DMS153 treated with DMSO at 0.1 percent for 48 hours (cell line): ENCODE data around the gene SRP14.

Experiments
- DNase-seq: peaks from one replicate; lab custom pipeline; 2025; ENCODE audit not compliant: unreplicated experiment; lab: John Stamatoyannopoulos, UW

The SRP14 gene

DNA sequence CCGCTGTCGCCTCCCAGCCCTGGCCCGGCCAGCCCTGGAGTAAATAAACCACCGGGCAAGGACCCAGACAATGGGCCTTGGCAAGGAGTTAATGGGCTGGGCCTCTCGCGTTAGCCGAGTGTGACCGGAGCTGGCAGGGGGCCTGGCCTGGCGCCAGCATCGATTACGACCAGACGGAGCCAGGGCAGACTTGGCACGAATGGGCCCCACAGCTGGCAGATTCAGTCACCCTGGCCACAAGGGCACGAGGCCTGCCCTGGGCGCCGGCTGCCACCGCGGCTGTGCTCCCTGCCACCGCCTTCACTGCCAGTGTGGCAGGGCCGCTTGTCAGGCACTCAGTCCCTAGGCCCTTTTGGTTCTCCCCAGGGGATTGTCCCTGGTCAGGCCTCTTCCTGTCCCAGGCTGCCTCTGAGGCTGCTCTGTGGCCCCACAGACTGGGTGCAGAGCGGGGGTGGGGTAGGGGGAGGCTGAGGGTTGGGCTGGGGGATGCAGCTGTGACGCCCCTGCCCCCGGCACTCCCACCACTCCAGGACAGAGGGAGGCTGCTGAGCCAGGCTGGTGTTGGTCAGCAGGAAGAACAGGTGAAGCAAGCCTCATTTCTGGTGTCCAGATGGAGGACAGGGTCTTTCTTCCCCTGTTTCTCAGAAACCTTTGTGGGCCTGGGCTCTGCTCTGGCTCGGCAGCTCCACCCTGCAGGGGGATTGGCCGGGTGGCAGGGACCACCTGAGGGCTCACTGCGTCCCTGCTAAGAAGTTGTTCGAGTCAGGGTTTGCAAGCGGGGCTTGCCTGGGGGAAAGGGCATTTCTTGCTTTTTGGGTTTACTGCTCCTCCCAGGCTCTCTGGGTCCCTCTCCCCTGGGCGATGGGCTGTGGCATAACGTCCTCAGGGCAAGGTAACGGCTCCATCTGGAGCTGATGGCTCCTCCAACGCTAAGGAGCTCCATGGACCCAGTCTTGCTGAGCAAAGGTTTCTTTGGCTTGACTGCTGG, 30.5 kb upstream of the SRP14 start:
- peak; percentile 81 for DNase-seq

DNA sequence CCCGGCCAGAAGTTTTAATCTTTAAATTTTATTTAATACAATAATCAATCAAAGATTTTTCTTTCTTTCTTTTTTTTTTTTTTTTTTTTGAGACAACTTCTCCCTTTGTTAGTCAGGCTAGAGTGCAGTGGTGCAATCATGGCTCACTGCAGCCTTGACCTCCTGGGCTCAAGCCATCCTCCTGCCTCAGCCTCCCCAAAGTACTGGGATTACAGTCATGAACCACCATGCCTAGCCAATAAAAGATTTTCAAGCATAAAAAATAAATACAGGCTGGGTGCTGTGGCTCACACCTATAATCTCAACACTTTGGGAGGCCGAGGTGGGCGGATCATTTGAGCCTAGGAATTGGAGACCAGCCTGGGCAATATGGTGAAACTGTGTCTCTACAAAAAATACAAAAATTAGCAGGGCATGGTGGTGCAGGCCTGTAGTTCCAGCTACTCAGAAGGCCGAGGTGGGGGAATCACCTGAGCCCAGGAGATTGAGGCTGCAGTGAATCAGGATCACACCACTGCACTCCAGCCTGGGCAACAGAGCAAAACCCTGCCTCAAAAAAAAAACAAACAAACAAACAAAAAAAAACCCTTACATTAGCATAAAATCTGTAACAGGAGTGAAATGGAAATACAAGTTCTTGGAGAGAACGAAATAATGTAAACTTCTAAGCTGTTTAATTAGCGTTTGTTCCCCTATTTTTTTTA, 29.1 kb upstream of the SRP14 start:
- DNase-seq = no peak

DNA sequence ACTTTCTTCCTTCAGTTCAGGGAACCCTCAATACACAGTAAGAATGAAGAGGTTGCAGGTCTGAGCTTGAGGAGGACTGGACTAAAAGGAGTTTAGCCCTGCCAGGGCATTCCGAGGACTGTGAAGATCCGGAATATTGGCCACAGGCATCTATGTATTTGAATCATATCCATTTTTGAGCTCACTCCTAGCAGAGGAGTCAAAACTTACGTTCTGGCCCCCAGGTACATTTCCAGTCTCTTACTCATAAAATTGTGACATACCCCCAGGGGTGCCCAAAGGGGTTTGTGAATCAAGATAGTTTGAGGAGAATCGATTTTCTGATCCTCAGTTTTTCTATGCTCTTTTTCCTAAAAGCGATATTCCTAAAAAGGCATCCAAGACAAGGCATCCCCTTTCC, 27.6 kb upstream of the SRP14 start:
- DNase-seq = no peak

DNA sequence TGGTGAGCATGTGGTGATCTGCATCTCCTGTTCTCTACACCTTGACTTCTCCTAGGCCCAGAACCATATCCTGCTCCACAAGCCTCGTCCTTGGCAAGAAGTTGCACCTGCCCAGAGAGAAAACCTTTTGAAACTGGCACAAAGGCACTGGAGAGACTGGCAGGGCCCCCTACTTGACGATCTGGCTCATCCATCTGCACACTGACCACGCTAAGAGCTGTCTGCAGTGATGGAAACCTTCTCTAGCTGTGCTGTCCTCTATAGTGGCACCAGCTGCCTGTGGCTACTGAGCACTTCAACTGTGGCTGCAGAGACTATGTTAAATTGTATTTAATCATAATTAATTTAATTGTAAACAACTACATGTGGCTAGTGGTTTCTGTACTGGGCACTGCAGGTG, 26.2 kb upstream of the SRP14 start:
- no peak for DNase-seq

DNA sequence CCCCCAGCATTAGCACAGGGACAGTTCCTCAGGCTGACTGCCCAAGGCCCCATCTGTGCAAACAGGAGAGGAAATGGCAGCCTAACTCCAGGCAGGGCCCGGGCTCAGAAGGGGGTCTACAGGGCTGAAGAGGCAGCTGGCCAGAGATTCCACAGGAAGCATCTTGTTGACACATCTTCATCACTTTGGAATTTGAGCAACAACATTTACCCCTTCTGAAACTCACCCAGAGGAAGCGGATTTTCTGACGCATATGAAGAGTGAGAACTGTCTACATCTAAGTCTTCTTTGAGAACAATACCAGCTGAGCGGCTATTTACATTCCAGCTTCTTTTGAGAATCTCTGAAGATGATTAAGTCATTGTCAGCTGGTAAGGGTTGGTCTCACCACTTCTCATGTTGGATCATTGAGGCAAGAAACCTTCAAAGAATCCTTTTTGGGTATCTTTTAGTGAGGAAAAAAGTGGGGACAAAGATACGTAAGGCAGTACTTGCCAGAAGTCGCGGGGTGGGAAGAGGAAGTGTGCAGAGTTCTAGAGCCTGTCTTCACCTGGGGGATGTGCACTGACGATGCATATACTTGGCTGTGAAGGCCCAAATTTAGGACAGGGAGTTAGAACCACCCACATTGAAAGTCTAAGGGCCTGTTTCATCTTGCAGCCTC, 25.4 kb upstream of the SRP14 start:
- no peak for DNase-seq

DNA sequence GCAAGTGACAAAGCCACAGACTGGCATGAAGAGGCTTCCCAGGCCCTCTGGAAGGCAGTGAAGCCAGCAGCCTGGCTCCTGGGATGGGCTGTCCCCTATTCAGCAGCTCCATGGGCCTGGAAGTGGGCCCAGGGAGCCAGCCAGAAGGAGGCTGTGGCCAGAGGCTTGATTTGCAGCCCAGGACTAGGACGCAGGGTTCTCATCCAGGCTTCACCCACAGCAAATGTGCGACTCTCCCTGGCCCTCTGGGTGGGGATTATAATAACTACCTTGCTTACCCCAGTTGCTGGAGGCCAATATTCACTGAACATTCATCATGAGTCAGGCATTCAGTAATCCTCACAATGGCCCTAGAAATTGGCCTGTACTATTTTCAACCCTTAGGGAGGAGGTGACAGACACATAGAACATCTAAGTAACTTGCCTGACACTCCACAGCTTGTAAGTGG, 24.6 kb upstream of the SRP14 start:
- no peak for DNase-seq

DNA sequence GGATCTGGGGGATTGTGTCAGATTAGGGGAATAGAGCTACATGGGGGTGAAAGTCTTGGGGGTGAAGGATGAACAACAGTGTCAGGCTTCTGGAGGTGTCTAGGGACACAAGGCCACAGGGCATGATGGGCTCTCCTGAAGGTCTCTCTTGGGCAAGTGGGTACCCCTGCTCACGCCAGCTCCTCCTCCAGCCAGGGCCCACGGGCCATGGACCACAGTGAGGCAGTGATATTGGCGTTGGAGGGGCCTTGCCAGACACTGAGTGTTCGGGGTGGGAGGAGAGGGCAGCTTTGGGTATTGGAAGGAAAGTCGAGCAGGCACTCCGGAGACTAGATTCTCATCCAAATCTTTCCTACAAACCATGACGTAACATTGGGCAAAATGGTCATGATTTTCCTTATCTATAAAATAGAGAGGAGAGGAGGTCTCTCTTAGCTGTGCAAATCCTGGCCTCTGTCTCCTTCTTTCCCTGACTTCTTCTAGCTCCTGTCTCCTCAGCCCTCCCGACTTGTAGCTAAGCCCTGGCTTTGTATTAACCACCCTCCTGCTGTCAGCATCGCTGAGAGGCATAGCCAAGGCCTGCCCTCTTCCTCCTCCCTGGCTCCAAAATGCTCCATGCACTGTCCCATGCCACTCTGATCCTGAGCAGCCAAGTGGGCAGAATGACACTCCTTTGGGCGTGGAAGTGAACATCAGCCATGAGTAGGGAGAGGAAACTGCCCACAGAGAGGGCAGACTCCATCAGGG, 24.0 kb upstream of the SRP14 start:
- DNase-seq = no peak

DNA sequence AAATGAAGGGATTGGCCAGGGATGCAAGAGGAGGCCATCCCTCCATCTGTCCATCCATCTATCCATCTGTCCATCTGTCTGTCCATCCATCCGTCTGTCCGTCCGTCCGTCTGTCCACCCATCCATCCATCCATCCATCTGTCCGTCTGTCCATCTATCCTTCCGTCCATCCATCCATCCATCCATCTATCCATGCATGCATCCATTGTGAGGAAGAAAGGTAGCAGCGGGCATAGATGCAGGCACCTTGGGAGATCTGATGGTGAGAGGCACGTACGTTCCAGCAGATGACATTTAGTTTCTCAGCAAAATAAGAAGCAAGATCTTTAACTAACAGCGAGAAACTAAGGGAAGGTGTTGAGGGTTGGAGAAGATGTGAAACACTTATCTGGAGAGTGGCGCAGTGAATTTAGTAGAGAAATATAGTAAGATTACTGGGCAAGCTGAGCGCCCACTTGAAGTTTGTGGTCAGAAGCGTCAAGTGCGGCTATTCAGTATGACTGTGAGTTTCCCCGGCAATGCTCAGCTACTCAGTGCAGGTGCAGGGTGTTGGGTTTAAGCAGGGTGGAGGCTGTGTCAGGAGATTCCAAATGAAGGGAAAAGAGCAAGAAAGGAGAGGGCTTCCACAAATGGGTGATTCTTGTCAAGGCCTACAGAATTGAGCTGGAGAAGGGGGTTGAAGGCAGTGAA, 22.4 kb upstream of the SRP14 start:
- DNase-seq = no peak

DNA sequence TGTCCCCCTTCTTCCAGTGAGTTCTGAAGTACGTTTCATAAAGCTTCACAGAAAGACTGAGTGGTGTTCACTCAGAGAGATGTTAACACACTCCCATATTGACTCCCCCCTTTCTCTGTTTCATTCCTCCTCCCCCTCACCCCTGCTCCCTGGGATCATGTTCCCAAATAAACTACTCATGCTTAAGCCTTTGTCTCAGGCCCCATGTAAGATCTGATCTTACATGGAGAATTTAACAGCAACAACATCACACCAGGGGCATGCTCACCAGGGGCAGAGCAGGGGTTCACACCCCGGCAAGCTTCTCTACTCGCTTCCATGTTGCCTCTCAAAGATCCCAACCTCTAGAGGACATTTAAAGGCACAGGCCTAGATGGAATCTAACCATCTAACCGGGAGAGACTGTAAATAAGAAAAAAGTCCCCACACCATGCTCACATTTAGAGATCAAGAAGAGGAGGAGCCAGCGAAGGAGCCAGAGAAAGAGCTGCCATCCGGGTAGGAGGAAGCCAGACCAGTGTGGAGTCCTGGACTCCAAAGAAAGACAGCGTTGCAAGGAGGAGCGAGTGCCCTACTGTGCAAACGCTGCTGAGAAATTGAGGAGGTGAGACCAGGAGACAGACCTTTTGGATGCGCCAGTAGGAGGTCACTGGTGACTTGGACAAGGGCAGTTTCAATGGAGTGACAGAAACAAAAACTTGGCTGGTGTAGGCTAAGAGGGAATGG, 21.4 kb upstream of the SRP14 start:
- DNase-seq = no peak

DNA sequence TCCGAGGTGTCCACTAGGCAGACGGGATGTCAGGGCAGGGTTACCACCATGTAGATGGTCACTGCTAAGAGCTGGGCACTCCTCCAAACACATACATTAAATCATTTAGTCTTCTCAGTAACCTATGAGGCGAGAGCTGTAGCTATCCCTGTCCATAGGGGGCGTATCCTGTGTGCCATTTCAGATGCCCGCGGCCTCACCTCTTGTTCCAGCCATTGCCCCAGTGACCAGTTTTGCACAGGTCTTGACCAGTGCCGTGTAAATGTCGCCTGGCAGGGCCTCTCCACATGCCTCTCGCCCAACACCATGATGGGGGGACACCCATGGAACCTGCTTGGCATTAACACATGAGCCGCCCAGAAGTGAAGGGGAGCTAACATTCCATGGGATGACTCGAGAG, 20.8 kb upstream of the SRP14 start:
- DNase-seq = no peak

DNA sequence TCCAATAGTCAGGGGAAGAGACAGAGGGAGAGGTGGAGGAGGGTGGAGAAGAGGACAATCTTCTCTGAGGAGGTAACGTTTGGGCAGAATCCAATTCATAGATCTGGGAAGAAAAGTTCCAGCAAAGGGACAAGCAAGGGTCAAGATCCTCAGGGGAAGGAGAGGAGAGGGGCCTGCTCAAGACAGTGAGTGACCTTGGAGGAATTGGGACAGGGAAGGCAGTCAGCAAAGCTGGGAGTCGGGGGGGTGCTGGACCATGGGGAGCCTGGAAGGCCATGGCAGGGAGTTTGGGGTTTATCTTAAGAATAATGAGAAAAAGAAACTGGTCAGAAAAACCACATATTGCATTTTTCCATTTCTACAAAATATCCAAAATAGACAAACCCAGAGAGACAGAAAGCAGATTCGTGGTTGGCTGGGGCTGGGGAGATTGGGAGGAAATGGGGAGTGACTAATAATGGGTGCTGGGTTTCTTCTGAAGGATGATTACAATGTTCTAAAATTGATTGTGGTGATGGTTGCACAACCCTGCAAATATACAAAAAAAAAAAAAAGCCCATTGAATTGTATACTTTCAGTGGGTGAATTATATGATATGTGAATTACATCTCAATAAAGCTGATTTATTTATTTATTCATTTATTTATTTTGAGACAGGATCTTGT, 19.6 kb upstream of the SRP14 start:
- no peak for DNase-seq

DNA sequence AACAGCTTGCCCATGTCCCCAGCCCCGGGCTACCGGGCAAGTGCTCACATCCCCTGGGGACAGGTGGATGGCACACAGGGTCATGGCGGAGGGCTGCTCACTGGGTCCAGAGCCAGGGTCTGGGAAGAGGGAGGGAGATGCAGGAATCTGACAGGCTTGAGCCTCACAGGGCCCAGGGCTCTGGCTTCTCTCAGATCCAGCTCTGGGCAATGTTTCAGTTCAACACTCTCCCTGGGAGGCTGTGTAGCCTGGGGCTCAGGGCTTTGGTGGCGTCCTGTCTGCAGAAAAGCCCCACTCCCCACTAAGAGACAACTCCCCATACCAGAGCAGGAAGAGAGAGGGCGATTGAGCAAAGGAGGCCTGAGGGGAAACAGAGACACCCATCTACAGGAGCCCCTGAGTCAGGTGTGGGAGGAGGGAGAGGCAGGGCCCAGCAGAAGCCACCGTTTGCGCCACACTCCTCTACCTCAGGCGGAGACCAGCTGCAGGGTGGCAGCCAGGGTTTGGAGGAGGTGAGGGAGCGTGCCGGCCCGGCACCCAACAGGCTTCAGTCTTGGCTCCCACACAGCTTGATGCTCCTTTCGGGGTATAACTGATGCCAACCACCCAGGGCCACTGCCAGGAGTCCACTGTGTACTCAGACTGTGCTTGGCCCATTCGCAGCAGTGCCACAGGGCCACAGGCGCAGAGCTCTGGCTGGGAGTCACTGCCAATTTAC, 16.8 kb upstream of the SRP14 start:
- DNase-seq = no peak

DNA sequence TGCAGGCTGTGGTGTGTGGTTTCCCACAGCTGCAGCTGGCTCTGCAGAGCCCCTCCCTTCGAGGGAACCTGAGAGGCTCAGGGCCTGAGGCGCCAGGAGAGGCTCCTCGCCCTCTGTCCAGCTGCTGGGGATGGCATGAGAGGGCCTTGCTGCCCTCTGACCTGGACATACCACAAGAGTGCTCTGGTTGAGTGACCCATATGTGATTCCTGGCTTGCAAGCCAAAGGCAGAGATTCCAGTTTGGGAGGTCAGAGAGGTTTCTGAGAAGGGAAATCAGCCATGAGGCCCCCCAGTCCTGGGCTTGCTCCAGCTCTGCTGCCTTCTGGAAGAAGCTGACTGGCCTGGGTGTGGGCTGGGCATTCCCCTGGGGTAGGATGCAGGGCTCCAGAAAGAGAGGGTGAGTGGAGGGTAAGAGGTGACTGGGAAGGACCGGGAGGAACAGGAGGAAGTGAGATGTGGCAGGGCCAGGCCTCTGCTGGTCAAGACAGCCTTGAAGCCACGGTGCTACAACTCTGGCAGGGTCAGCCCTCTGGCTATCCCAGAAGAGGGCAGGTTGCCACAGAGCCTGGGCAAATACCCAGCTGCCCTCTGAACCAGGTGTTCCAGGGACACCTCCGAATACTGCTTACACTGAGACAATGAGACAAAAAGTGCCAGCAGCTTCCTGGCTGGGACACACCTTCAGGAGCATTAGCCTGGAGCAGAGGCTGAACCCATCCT, 16.0 kb upstream of the SRP14 start:
- peak; percentile 9 for DNase-seq

DNA sequence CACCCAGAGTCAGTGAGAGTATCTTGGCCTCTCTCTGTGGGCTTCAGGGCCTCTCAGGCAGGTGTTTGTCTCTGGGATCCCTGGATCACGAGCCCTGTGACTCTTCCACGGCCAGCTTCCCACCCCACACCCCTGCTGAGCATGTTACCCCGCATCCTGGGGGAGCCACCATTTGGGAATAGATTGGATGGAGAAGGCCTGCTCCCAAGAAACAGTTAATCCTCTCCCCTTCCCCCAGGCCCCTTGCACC, 15.5 kb upstream of the SRP14 start:
- DNase-seq = no peak

DNA sequence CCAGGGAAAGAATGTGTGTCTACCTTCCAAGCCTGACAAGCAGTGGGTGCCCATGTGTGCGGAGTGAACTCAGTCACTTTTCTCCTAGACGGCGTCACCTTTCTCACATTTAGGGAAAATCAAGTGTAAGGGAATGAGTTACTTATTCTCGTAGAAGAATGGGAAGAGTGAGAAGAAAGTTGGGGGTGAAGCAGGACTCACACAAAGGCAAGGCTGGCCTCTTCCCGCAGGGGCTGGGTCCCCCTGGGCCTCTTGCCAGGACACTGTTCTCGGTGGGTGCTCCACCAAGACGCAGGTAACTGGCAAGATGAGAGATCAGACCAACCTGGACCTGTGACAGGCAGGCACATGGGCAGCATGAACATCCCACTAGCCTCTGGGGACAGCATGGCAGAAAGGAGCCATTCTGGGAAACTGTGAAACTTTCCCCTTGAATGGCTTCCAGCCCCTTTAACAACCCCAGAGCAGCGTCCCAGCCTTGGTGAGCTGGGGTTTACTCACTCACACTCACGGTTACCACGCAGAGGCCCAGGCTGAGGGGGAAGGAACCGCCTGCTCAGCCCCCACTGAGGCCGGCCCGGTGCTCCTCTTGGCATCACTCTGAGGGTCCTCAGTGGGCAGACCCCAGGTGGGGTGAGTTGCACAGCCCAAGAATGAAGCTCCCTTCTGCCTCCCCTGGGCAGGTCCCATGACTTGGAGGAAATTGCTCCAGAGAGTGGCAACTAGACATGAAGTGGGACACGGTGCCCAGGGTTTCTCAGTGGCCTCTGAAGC, 15.0 kb upstream of the SRP14 start:
- no peak for DNase-seq

DNA sequence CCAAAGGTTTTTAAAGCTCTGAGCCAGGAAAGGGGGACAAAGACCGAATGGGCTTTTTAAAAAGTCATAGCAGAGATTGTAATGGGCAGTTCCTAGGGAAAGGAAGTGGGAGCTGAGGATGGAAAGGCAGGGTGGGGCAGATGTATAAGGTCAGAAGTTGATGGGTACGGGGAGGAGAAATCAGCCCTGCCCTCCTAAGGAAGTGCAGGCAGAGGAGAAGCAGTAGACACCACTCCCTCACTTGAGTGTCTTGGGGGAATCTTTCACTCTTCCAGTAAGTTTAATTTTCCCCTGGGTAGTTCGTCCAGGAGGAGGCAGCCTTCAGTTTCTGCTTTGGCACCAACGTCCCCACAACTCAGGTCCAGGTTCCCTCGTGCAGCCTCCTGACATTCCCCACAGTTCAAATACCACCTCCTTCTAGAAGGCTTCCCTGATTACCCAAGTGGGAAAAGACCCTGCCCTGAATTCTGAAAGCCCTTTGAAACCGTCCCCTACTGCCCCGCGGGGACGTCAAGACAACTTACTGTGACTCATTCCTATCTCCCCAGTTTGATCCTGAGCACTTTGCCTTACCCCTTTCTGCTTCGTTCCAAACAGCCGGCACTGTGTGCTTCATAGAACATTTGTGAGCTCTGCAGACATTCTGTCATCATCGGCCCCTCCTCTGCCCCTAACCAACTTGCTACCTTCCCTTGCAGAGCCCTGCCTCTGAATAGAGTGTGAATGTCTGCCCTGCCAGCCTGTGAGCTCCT, 14.3 kb upstream of the SRP14 start:
- DNase-seq = no peak

DNA sequence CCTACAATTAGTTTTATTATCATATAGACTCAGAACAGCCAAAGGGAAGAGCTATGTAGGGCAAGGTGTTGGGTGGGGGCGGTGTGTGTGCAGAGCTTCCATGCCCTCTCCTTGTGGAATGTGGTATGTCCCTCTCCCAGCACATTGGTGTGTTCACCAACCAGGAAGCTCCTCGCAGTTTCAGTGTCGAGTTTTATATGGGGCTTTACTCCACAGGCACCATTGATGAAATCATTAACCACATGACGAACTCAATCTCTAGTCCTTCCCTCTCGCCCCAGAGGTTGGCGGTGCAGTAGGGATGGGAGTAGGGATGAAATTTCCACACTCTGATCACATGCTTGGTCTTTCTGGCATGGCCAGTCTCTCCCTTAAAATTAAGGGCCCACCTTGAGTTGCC, 13.6 kb upstream of the SRP14 start:
- DNase-seq = no peak
